AG09309 (cell line): ENCODE data around the gene NRXN3.

Experiments
- DNase-seq: peaks from one replicate; pipeline ENCODE4 v3.0.0-alpha.2; 2010; ENCODE audit warnings: low read depth
- H3K4me3 ChIP-seq: 2 replicates; pipeline ENCODE4 v1.5.1; 2011; ENCODE audit warnings: mild to moderate bottlenecking, low read depth, low read length, moderate library complexity; ENCODE audit not compliant: control insufficient read depth
- TF ChIP-seq, protein P1 (sequence below): IDR thresholded peaks from 2 replicates; pipeline ENCODE4 v1.5.1; 2011; ENCODE audit warnings: mild to moderate bottlenecking, low read depth, low read length, inconsistent platforms; ENCODE audit not compliant: insufficient read depth, control insufficient read depth; ENCODE audit errors: missing control alignments

Gene NRXN3

GRCh38 chr14:79665556-79665955 lies 1495.4 kb downstream of the NRXN3 start:
- no peak overlapping the region for H3K4me3 ChIP-seq
- TF ChIP-seq, protein P1, sequence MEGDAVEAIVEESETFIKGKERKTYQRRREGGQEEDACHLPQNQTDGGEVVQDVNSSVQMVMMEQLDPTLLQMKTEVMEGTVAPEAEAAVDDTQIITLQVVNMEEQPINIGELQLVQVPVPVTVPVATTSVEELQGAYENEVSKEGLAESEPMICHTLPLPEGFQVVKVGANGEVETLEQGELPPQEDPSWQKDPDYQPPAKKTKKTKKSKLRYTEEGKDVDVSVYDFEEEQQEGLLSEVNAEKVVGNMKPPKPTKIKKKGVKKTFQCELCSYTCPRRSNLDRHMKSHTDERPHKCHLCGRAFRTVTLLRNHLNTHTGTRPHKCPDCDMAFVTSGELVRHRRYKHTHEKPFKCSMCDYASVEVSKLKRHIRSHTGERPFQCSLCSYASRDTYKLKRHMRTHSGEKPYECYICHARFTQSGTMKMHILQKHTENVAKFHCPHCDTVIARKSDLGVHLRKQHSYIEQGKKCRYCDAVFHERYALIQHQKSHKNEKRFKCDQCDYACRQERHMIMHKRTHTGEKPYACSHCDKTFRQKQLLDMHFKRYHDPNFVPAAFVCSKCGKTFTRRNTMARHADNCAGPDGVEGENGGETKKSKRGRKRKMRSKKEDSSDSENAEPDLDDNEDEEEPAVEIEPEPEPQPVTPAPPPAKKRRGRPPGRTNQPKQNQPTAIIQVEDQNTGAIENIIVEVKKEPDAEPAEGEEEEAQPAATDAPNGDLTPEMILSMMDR, result no peak
- DNase-seq, result no peak

- TF ChIP-seq, protein P1, result no peak
- no peak overlapping the region for H3K4me3 ChIP-seq
- no peak for DNase-seq
These were observed 1498.8 kb downstream of the NRXN3 start for GRCh38 chr14:79668951-79669350.

- TF ChIP-seq, protein P1, result no peak
- no peak overlapping the region for H3K4me3 ChIP-seq
- DNase-seq, result no peak
These were observed 1500.6 kb downstream of the NRXN3 start for GRCh38 chr14:79670811-79671210.

DNA sequence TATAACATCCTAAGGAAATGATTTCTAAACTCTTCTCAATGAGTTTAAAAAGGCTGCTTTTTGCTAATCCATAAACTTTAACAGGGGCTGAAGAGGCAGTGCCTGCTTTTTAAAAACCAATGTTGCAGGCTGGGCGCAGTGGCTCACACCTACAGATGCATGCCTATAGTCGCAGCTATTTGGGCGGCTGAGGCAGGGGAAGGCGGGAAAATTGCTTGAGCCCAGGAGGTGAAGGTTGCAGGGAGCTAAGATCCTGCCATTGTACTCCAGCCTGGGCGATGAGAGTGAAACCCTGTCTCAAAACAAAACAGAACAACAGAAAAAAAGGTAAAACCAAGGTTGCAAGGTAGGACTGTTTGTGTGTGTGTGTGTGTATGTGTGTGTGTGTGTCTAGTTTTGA lies 1509.9 kb downstream of the NRXN3 start:
- DNase-seq, result no peak
- H3K4me3 ChIP-seq, result no peak overlapping the region
- TF ChIP-seq, protein P1, result no peak

DNA sequence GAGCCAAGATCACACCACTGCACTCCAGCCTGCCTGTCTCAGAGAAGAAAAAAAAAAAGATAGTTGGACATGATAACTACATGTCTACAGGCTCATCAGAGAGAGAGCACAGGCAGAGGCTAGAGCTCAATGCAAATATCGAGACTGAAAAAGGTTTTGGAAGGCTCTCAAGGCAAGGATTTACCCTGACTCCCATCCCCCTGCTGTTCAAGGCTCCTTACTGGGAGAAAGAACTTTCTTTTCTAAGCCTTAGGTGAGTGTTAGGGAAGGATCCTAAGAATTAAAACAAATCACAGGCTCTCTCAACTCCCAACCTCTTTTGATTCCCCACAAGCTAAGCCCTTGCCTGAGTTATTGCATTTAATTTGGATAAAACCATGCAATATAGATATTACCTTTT lies 1516.0 kb downstream of the NRXN3 start:
- no peak overlapping the region for H3K4me3 ChIP-seq
- TF ChIP-seq, protein P1, result no peak
- no peak for DNase-seq

- TF ChIP-seq, protein P1, result no peak
These were observed 1520.8 kb downstream of the NRXN3 start for GRCh38 chr14:79690960-79691359.

GRCh38 chr14:79693935-79694334 lies 1523.8 kb downstream of the NRXN3 start:
- no peak for DNase-seq
- TF ChIP-seq, protein P1, result no peak
- H3K4me3 ChIP-seq, result no peak overlapping the region

More at GRCh38 chr14:79690960-79691359, 1520.8 kb downstream of the NRXN3 start:
- no peak overlapping the region for H3K4me3 ChIP-seq
- no peak for DNase-seq
